ENCODE measurements around the gene NAXD.
"Not testable (repeated sequence)": the region's sequence is repeated elsewhere in the genome, so short reads cannot be mapped to it uniquely, and the experiment has no call there.

The NAXD gene

DNA sequence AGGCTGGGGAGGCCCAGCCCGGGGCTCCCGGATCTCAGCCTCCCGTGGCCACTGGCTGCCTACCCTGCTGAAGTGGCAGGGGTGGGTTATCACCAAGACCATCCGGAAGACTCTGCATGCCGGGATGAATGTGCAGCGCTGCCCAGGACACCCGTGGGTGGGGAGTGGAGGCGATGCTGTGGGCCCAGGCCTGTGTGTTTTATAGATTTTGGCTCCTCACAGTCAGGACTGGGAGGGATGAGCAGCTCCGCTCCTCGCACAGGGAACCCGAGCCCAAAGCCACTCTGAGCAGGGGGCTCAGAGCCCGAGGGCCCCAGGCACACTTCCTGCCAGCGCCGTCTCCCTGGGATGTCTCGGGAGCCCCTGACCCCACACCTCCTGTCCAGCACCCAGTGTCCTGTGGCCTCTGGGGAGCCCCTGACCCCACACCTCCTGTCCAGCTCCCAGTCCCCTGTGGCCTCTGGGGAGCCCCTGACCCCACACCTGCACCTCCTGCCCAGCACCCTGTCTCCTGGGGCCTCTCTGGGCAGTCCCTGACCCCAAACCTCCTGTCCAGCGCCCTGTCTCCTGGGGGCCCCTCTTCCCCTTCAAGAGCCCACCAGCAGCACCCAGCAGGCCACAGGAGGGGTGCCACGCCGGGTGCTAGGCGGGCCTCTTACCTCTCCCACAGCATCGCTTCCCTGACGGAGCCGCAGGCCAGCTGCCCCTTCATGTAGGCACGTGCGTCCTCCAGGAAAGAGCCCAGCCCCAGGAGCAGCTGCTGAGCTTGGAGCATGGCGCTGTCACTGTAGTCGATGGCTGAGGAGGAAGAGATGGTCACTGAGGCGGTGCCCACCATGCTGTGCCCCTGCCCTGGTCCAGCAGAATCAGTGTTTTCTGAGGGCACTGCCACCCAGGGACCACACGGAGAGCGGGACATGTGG is 31.4 kb downstream of the NAXD start:
- no peak for DNase-seq

- no peak for DNase-seq
Measured at GRCh38 chr13:110647365-110647737, 32.0 kb downstream of the NAXD start.

DNA sequence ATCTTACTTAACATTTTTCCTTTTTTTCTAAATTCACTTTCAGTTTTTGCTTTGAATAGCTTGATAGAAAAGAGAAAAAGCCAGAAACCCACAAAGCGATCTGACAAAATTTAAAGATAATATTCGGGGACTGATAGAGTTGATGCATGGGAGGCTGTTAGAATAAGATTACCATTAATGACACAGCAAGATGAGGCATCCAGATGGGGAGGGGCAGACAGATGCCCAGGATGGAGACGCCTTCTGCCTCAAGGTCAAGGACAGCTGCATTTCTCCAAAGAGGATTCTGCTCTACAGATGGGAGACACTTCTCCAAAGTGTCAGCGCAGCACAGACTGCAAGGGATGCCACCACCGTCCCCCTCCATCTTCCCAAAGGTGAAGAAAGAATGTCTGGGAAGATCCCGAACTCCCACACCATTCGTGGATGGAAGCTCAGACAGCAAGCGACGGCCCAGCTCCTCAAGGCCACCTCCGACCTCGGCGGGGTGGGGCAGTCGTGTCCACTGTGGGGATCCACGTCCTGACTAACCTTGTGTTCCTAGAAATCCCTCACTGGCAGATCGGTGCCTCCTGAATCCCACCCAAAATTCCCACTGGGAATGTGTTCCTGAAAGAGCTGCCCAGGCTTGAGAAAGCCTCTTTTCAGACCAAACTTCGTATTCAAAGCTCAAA is 32.9 kb downstream of the NAXD start:
- DNase-seq = no peak

DNA sequence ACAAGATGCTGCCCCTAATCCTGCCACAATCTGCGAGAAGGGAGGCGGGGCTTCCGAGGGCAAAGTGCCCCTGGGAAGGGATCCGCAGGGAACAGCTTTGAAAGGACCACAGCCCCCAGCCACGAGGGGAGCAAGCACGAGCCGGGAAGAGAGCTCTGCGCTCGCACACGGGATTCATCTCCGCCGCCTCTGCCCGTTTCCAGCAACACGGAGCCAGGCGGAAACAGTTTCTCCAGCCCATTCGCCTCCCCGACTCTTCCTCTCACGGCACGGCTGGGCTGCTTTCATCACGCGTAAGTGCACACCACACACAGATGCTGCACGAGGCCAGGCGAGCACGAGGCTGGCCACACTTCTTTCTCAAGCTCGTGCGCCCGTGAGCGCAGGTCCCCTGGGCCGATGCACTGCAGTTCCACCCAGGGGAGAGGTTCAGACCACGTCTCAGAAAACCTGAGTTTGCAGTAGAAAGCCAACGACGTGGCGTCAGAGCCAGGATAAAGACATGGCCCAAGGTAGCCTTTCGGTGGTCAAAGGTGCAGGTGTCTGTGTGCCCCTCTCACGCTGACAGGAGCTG is 33.6 kb downstream of the NAXD start:
- no peak for DNase-seq

DNA sequence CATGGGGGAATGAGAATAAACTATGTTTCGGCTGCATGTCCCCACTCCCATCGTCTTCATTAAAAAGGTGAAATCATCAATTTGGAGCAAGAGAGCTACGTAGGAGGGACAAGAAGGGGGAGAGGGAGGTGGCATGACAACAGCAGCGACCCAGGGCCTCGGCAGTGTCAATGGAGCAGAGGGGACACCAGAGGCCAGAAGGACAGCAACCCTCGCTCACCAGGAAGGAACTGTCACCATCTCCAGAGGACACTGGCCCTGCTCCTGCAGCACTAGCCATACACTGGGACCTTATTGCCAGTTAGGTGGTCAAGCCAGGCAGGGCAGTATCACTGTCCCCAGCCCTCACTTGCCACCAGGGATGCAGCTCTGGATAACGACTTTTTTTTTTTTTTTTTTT is 34.2 kb downstream of the NAXD start:
- no peak for DNase-seq

GRCh38 chr13:110650436-110650835 is 35.1 kb downstream of the NAXD start:
- no peak for DNase-seq

GRCh38 chr13:110651271-110651670 is 35.9 kb downstream of the NAXD start:
- DNase-seq = no peak

GRCh38 chr13:110651726-110652230 is 36.4 kb downstream of the NAXD start:
- no peak for DNase-seq

GRCh38 chr13:110652231-110652730 is 36.9 kb downstream of the NAXD start:
- no peak for DNase-seq

- no peak for DNase-seq
Measured at GRCh38 chr13:110652764-110653163, 37.4 kb downstream of the NAXD start.

DNA sequence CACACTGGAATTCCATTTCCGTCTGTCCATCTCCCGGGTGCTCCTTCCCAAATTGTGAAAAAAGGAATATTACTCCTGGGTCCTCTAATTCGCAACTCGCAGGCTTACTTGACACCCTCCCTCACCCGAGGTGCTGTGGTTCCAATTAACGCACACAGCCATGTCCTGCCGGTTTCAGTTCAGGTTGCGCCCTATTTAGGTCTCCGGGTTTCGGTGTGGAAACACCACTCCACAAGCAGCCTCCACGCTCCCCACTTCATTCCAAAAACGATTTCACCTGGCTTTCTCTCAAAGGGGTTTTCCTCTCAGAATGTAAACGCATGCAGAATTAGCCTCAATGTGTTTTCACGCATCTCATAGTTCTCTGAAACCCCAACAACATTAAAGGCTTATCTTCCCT is 37.9 kb downstream of the NAXD start:
- DNase-seq = no peak

DNA sequence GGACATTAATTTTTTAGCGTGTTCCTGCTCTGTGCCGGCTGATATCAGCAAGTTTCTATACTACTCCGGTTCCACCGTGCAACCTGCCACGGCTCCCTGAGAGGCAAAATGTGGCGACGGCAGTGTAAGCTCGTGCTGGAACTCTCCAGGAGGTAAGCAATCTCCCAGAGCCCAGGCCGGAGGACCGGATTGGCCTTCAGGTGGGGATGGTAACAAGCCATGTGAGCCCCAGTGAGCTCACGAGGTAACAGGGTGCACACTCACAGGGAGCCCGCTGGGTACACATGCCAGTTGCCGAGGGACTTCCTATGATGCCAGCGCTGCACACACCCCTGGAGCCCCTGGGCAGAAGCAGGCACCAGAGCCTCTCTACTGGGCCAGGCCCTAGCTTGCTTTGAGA is 38.5 kb downstream of the NAXD start:
- no peak for DNase-seq

GRCh38 chr13:110657196-110657595 is 41.9 kb downstream of the NAXD start:
- DNase-seq = no peak

GRCh38 chr13:110658218-110658911 is 43.0 kb downstream of the NAXD start:
- DNase-seq = not testable (repeated sequence)

DNA sequence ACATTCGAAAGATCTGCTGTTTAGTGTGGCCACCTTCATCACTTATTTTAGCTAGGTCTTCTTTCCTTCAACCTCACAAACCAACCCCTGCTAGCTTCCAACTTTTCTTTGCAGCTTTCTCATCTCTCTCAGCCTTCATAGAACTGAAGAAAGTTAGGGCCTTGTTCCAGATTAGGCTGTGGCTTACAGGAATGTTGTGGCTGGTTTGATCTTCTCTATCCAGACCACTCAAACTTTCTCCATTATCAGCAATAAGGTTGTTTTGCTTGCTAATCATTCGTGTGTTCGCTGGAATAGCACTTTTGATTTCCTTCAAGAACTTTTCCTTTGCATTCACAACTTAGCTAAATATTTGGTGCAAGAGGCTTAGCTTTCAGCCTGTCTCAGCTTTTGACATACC is 45.9 kb downstream of the NAXD start:
- DNase-seq = no peak

DNA sequence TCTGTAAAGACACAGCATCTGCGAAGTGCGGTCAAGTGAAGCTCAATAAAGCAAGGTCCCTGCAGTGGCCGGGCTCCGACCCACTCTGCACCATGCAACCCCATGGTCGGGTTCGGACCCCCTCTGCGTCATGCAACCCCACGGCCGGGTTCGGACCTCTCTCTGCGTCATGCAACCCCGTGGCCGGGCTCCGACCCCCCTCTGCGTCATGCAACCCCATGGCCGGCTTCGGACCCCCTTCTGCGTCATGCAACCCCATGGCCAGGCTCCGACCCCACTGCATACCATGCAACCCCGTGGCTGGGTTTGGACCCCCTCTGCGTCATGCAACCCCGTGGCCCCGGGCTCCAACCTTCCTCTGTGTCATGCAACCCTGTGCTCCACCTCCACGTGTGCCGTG is 46.7 kb downstream of the NAXD start:
- DNase-seq = no peak

DNA sequence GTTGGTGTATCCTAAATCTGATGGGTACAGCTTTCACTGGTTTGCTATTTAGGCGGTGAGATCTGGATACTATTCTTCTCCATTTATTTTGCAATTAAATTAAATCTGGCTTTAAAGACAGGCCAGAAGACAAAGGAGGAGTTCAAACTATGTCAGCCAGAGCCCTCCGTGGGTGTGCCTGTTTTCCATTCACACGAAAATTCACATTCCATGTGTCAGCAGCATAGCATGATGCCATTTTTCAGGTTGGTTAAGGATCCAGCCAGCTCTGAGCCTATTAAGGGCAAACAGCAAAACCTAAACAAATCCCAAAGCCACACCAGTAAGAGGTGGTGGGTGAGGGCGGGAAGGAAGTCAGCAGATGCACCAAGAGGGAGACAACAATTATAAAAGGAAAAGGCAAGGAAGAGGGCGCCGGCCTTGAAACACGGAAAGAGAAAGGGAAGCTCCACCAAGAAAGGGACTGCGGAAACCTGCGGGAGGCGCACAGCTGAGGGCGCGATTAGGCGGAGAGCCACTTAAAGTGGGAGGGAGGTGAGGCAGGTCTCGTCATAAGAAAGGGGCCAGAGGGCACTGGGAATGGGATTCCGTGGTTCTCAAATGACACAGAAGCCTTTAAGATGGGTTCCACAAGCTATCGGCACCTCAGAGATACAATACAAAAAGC is 47.6 kb downstream of the NAXD start:
- no peak for DNase-seq

GRCh38 chr13:110663491-110663890 is 48.1 kb downstream of the NAXD start:
- DNase-seq = no peak

GRCh38 chr13:110664041-110664440 is 48.7 kb downstream of the NAXD start:
- no peak for DNase-seq

GRCh38 chr13:110664673-110665072 is 49.3 kb downstream of the NAXD start:
- DNase-seq = no peak

GRCh38 chr13:110665491-110666254 is 50.3 kb downstream of the NAXD start:
- no peak for DNase-seq

- no peak for DNase-seq
Measured at GRCh38 chr13:110666255-110666533, 50.8 kb downstream of the NAXD start.

All from right forelimb (tissue), 1 donor.